ENCODE data around the gene RBM19. TPM values are rescaled to one million over a fixed set of nuclear protein-coding genes. Genes with fewer than 3 reads are reported as not detected.

The RBM19 gene
- total RNA-seq, 1 experiment from 2014 or later, result 29.2 TPM

- TF ChIP-seq, protein P1, sequence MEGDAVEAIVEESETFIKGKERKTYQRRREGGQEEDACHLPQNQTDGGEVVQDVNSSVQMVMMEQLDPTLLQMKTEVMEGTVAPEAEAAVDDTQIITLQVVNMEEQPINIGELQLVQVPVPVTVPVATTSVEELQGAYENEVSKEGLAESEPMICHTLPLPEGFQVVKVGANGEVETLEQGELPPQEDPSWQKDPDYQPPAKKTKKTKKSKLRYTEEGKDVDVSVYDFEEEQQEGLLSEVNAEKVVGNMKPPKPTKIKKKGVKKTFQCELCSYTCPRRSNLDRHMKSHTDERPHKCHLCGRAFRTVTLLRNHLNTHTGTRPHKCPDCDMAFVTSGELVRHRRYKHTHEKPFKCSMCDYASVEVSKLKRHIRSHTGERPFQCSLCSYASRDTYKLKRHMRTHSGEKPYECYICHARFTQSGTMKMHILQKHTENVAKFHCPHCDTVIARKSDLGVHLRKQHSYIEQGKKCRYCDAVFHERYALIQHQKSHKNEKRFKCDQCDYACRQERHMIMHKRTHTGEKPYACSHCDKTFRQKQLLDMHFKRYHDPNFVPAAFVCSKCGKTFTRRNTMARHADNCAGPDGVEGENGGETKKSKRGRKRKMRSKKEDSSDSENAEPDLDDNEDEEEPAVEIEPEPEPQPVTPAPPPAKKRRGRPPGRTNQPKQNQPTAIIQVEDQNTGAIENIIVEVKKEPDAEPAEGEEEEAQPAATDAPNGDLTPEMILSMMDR (IDR thresholded peaks at IDR 0.05; ENCODE audit: unreplicated experiment), result no peak
- intact Hi-C loops (cut with micrococcal nuclease), result no loop called here
- H3K36me3 Mint-ChIP-seq (ENCODE audit: insufficient read depth, unreplicated experiment), result peaks cover 19% of the 10 kb centered on the region
- H3K4me3 Mint-ChIP-seq (ENCODE audit: unreplicated experiment), result no peak overlapping the region
- no peaks in the 10 kb centered on the region for H3K4me1 Mint-ChIP-seq (ENCODE audit: insufficient read depth, unreplicated experiment)
- no TSS peak for BruUV-seq (replicated peaks)
- ChIA-PET POLR2A (no interaction called here), CTCF (no interaction called here)
- no peaks in the 10 kb centered on the region for H3K27me3 Mint-ChIP-seq (ENCODE audit: insufficient read depth, unreplicated experiment)
- DNase-seq (ENCODE audit: unreplicated experiment), result no peak
- H3K27ac Mint-ChIP-seq (ENCODE audit: low read depth, unreplicated experiment), result no peak overlapping the region
- H3K9me3 Mint-ChIP-seq (ENCODE audit: unreplicated experiment), result no peaks in the 10 kb centered on the region
Observed at GRCh38 chr12:113876160-113876559, 90.0 kb downstream of the RBM19 start.

- CTCF ChIA-PET, result no interaction called here
- BruUV-seq (replicated peaks), result no TSS peak
- Mint-ChIP-seq H3K9me3 (ENCODE audit: unreplicated experiment) (no peaks in the 10 kb centered on the region), H3K36me3 (ENCODE audit: insufficient read depth, unreplicated experiment) (peaks cover 23% of the 10 kb centered on the region), H3K27ac (ENCODE audit: low read depth, unreplicated experiment) (no peak overlapping the region), H3K27me3 (ENCODE audit: insufficient read depth, unreplicated experiment) (no peaks in the 10 kb centered on the region), H3K4me1 (ENCODE audit: insufficient read depth, unreplicated experiment) (no peaks in the 10 kb centered on the region), H3K4me3 (ENCODE audit: unreplicated experiment) (no peak overlapping the region)
- intact Hi-C loops (cut with micrococcal nuclease), result no loop called here
- POLR2A ChIA-PET, result no interaction called here
- no peak for DNase-seq (ENCODE audit: unreplicated experiment)
- TF ChIP-seq, protein P1 (IDR thresholded peaks at IDR 0.05; ENCODE audit: unreplicated experiment), result no peak
Observed at GRCh38 chr12:113875691-113876090, 90.4 kb downstream of the RBM19 start.

DNA sequence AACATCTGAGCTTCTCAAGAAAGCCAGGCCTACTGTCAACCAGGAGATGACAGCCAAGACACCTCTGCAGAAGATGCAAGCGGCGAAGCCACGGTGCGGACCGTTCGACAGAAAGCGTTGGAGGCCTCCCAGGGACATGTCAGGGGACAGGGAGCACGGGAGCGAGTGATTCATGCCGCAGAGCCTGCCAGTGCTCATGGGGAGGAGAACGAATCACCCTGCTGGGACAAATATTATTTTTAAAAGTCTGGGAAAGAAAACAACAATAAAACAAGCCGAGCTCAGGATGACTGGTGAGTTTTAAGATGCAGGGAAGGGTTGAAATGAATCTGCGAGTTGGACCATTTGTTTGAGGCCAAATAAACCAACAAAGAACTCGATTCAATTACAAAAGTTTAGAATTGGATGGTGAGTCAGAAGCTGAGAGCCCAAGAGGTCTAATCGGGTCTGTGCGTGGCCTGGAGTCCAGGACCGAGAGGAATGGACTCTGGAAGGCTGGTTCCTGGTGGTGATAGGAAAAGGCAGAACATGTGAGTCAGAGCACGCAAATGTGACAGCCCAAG, 91.0 kb downstream of the RBM19 start:
- BruUV-seq (replicated peaks), result no TSS peak
- TF ChIP-seq, protein P1 (IDR thresholded peaks at IDR 0.05; ENCODE audit: unreplicated experiment), result no peak
- intact Hi-C loops (cut with micrococcal nuclease), result no loop called here
- Mint-ChIP-seq H3K9me3 (ENCODE audit: unreplicated experiment) (no peaks in the 10 kb centered on the region), H3K4me3 (ENCODE audit: unreplicated experiment) (no peak overlapping the region), H3K4me1 (ENCODE audit: insufficient read depth, unreplicated experiment) (no peaks in the 10 kb centered on the region), H3K27me3 (ENCODE audit: insufficient read depth, unreplicated experiment) (no peaks in the 10 kb centered on the region), H3K36me3 (ENCODE audit: insufficient read depth, unreplicated experiment) (peaks cover 25% of the 10 kb centered on the region), H3K27ac (ENCODE audit: low read depth, unreplicated experiment) (no peak overlapping the region)
- ChIA-PET CTCF (no interaction called here), POLR2A (no interaction called here)
- no peak for DNase-seq (ENCODE audit: unreplicated experiment)

- peaks cover 25% of the 10 kb centered on the region for H3K36me3 Mint-ChIP-seq (ENCODE audit: insufficient read depth, unreplicated experiment)
- CTCF ChIA-PET, result no interaction called here
Observed at GRCh38 chr12:113874326-113874725, 91.8 kb downstream of the RBM19 start.

More at GRCh38 chr12:113874326-113874725, 91.8 kb downstream of the RBM19 start:
- no peak overlapping the region for H3K4me3 Mint-ChIP-seq (ENCODE audit: unreplicated experiment)
- no peaks in the 10 kb centered on the region for H3K27me3 Mint-ChIP-seq (ENCODE audit: insufficient read depth, unreplicated experiment)
- intact Hi-C loops (cut with micrococcal nuclease), result no loop called here
- no TSS peak for BruUV-seq (replicated peaks)
- no peak overlapping the region for H3K27ac Mint-ChIP-seq (ENCODE audit: low read depth, unreplicated experiment)
- DNase-seq (ENCODE audit: unreplicated experiment), result no peak
- H3K9me3 Mint-ChIP-seq (ENCODE audit: unreplicated experiment), result no peaks in the 10 kb centered on the region
- POLR2A ChIA-PET, result no interaction called here
- TF ChIP-seq, protein P1 (IDR thresholded peaks at IDR 0.05; ENCODE audit: unreplicated experiment), result no peak
- no peaks in the 10 kb centered on the region for H3K4me1 Mint-ChIP-seq (ENCODE audit: insufficient read depth, unreplicated experiment)
